Smooth muscle cell (in vitro differentiated cells): ENCODE results near the gene DCAF8L1. TPM values are rescaled to one million over a fixed set of nuclear protein-coding genes. Genes with fewer than 3 reads are reported as not detected.
"Not testable (repeated sequence)": the region's sequence is repeated elsewhere in the genome, so short reads cannot be mapped to it uniquely, and the experiment has no call there.

Experiments used
- DNase-seq: peaks from one replicate; lab custom pipeline; 2025; ENCODE audit not compliant: unreplicated experiment; lab: John Stamatoyannopoulos, UW
- H2AFZ ChIP-seq: fragments of 200-600 bp; sonication (generic); 2 replicates; pipeline ENCODE4 v1.6.0; 2016; ENCODE audit warnings: antibody characterized with exemption, low read depth, mild to moderate bottlenecking
- H3F3A ChIP-seq: fragments of 200-600 bp; sonication (generic); 2 replicates; pipeline ENCODE4 v1.6.0; 2017; ENCODE audit warnings: antibody characterized with exemption, low read depth
- H3K27ac ChIP-seq: fragments of 200-600 bp; sonication (generic); 2 replicates; pipeline ENCODE4 v1.5.1; 2016; ENCODE audit warnings: low read depth, mild to moderate bottlenecking
- H3K27me3 ChIP-seq: fragments of 200-600 bp; sonication (generic); 2 replicates; pipeline ENCODE4 v1.6.1; 2016; ENCODE audit warnings: low read depth, mild to moderate bottlenecking
- H3K36me3 ChIP-seq: fragments of 200-600 bp; sonication (generic); 2 replicates; pipeline ENCODE4 v1.5.1; 2016; ENCODE audit warnings: low read depth
- H3K4me1 ChIP-seq: fragments of 200-600 bp; sonication (generic); 2 replicates; pipeline ENCODE4 v1.5.1; 2016; ENCODE audit warnings: low read depth
- H3K4me2 ChIP-seq: fragments of 200-600 bp; sonication (generic); 2 replicates; pipeline ENCODE4 v1.6.0; 2016; ENCODE audit warnings: mild to moderate bottlenecking
- H3K4me3 ChIP-seq: fragments of 200-600 bp; sonication (generic); 2 replicates; pipeline ENCODE4 v1.5.1; 2016; ENCODE audit warnings: mild to moderate bottlenecking
- H3K79me2 ChIP-seq: fragments of 200-600 bp; sonication (generic); 2 replicates; pipeline ENCODE4 v1.6.0; 2016; ENCODE audit warnings: low read depth, mild to moderate bottlenecking
- H3K9ac ChIP-seq: fragments of 200-600 bp; sonication (generic); 2 replicates; pipeline ENCODE4 v1.6.0; 2016; ENCODE audit warnings: low read depth
- H3K9me3 ChIP-seq: fragments of 200-600 bp; sonication (generic); replicated peaks from 2 replicates; pipeline ENCODE4 v1.5.1; 2016; ENCODE audit warnings: low read depth
- H4K20me1 ChIP-seq: fragments of 200-600 bp; sonication (generic); 2 replicates; pipeline ENCODE4 v1.6.0; 2016; ENCODE audit warnings: low read depth
- WGBS: methylation state at CpG from one replicate; pipeline ENCODE4 v1.1.7; 2016; ENCODE audit warnings: low lambda C conversion rate; 5-methylcytosine and 5-hydroxymethylcytosine counted together
- polyA plus RNA-seq: library from polyadenylated mRNA; unstranded; fragments of >200 nt; fragmentation: Nextera tagmentation; extraction: Ambion mirVana; gene quantifications from 2 replicates; pipeline ENCODE4 v1.2.1, GENCODE V29; 2016
- total RNA-seq: library from RNA; depleted of rRNA; stranded (reverse); fragments of >200 nt; gene quantifications from 2 replicates; pipeline ENCODE4 v1.2.3, GENCODE V29; 2014
- TF ChIP-seq, protein P1 (sequence below): fragments of 200-600 bp; sonication (generic); IDR thresholded peaks from 2 replicates; pipeline ENCODE4 v1.5.1; 2017; ENCODE audit warnings: borderline replicate concordance, mild to moderate bottlenecking, antibody characterized with exemption; ENCODE audit not compliant: insufficient read depth, poor library complexity, severe bottlenecking

Gene DCAF8L1
- total and polyA plus RNA-seq, 2 experiments from 2014 or later = not detected

DNA sequence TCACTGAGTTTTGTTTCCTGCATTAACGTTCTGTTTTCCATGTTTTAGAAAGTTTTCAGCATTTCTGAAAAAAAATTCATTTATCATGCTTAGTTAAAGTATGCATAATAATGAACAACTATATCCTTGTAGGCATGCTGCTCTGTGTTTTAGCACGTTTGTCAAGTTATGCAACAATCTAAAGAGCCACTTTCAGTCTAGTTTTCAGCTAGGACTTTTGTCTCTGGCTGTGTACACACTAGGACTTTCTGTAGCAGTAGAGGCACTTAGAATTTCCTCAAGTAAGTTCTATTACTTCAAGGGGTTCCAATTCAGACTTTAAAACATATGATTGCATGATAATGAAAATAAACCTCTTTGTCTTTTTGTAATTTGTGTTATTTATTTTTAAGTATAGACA lies 12.4 kb downstream of the DCAF8L1 start:
- DNase-seq = no peak
- no peaks in the 10 kb centered on the region for H3F3A ChIP-seq
- no peaks in the 10 kb centered on the region for H3K27me3 ChIP-seq
- H3K4me1 ChIP-seq = no peaks in the 10 kb centered on the region
- WGBS = 48% methylated on average over 2 of the region's 2 CpGs
- no peaks in the 10 kb centered on the region for H3K79me2 ChIP-seq
- H3K4me3 ChIP-seq = no peak overlapping the region
- H3K27ac ChIP-seq = no peak overlapping the region
- H3K36me3 ChIP-seq = no peaks in the 10 kb centered on the region
- no peak overlapping the region for H3K4me2 ChIP-seq
- no peaks in the 10 kb centered on the region for H4K20me1 ChIP-seq
- TF ChIP-seq, protein P1, sequence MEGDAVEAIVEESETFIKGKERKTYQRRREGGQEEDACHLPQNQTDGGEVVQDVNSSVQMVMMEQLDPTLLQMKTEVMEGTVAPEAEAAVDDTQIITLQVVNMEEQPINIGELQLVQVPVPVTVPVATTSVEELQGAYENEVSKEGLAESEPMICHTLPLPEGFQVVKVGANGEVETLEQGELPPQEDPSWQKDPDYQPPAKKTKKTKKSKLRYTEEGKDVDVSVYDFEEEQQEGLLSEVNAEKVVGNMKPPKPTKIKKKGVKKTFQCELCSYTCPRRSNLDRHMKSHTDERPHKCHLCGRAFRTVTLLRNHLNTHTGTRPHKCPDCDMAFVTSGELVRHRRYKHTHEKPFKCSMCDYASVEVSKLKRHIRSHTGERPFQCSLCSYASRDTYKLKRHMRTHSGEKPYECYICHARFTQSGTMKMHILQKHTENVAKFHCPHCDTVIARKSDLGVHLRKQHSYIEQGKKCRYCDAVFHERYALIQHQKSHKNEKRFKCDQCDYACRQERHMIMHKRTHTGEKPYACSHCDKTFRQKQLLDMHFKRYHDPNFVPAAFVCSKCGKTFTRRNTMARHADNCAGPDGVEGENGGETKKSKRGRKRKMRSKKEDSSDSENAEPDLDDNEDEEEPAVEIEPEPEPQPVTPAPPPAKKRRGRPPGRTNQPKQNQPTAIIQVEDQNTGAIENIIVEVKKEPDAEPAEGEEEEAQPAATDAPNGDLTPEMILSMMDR = no peak
- no peak overlapping the region for H3K9ac ChIP-seq
- no peak overlapping the region for H2AFZ ChIP-seq
- H3K9me3 ChIP-seq = no peaks in the 10 kb centered on the region

DNA sequence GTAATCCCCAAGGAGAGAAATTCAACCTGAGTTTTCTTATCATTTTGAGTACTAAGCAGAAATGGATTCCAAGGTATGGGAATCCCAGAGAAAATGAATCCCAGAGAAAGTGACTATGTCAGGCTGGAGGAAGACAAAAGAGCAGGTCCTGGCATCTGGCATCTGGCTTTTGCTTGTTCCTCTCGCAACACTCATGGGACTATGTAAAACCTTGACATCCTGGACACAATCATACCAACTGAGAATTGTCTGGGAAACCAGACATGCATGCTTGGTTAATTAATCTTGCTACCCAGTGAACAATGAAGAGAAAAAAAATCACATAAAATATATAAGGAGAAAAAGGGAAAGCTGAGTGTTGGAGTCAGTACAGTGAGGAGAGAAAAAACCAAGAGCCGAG lies 12.9 kb downstream of the DCAF8L1 start:
- no peaks in the 10 kb centered on the region for H4K20me1 ChIP-seq
- 69% methylated on average over 2 of the region's 2 CpGs for WGBS
- TF ChIP-seq, protein P1 = no peak
- no peak overlapping the region for H2AFZ ChIP-seq
- no peaks in the 10 kb centered on the region for H3K9me3 ChIP-seq
- no peaks in the 10 kb centered on the region for H3K36me3 ChIP-seq
- H3K4me1 ChIP-seq = no peaks in the 10 kb centered on the region
- no peak overlapping the region for H3K9ac ChIP-seq
- no peak for DNase-seq
- no peaks in the 10 kb centered on the region for H3K27me3 ChIP-seq
- no peak overlapping the region for H3K27ac ChIP-seq
- H3F3A ChIP-seq = no peaks in the 10 kb centered on the region
- no peak overlapping the region for H3K4me2 ChIP-seq
- H3K4me3 ChIP-seq = no peak overlapping the region
- no peaks in the 10 kb centered on the region for H3K79me2 ChIP-seq

DNA sequence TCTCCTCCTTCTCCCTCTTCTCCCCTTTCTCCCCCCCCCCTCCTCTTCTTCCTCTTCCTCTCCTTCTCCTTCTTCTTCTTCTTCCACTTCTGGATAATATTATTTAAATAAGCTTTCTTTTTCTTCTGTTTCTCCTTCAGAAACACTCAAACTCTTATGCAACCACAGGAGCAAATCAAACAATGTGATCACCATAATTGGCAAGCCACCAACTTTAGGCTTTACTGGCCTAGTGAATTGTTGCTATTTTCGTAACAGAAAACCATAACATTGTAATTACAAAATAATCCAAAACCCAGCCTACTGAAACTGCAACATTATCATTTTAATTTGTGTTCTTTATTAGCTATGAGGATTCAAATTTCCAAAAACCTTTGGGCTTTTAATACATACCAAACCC lies 14.3 kb downstream of the DCAF8L1 start:
- H3K9ac ChIP-seq = no peak overlapping the region
- no peak overlapping the region for H3K27ac ChIP-seq
- no peaks in the 10 kb centered on the region for H3K9me3 ChIP-seq
- no peak overlapping the region for H2AFZ ChIP-seq
- WGBS = 56% methylated on average over 1 of the region's 1 CpG
- H4K20me1 ChIP-seq = no peaks in the 10 kb centered on the region
- H3K79me2 ChIP-seq = no peaks in the 10 kb centered on the region
- no peak overlapping the region for H3K4me2 ChIP-seq
- DNase-seq = no peak
- H3K36me3 ChIP-seq = no peaks in the 10 kb centered on the region
- TF ChIP-seq, protein P1 = no peak
- H3K4me3 ChIP-seq = no peak overlapping the region
- no peaks in the 10 kb centered on the region for H3K27me3 ChIP-seq
- no peaks in the 10 kb centered on the region for H3F3A ChIP-seq
- no peaks in the 10 kb centered on the region for H3K4me1 ChIP-seq

DNA sequence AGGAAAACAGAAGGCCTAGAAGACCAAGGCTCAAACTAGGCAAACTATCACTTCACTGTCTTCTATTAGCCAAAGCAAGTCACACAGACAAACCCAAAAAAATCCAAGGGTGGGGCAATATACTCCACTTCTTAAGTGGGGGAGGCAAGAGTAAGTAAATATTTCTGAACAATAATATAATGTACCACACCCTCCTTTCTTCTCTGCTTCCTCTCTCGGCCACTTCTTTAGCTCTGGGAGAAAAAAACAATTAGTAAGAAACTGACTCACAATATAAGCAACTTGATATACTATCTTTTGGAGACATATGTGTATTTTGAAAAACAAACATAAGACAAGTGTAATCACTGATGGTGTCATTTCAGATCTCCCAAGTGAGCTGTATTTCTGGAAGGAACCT lies 14.8 kb downstream of the DCAF8L1 start:
- Histone ChIP-seq H2AFZ (no peak overlapping the region), H3K9me3 (no peaks in the 10 kb centered on the region), H3K27me3 (no peaks in the 10 kb centered on the region), H3K27ac (no peak overlapping the region), H3K36me3 (no peaks in the 10 kb centered on the region), H3K4me2 (no peak overlapping the region), H4K20me1 (no peaks in the 10 kb centered on the region), H3K79me2 (no peaks in the 10 kb centered on the region), H3K9ac (no peak overlapping the region), H3F3A (no peaks in the 10 kb centered on the region), H3K4me3 (no peak overlapping the region), H3K4me1 (no peaks in the 10 kb centered on the region)
- WGBS = 82% methylated on average over 1 of the region's 1 CpG
- no peak for DNase-seq
- TF ChIP-seq, protein P1 = no peak

DNA sequence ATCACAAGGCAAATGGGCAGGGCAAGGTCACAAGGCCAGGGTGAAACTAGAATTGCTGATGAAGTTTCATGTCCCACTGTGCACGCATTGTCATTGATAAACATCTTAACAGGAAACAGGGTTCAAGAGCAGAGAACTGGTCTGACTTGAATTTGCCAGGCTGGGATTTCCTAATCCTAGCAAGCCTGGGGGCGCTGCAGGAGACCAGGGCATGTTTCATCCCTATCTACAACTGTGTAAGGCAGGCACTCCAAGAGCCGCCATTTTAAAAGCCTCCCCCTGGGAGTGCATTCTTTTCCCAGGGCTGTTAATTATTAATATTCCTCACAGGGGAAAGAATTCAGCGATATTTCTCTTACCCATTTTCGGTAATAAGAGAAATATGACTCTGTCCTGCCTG lies 15.9 kb downstream of the DCAF8L1 start:
- 84% methylated on average over 5 of the region's 5 CpGs for WGBS
- not testable (repeated sequence) for H2AFZ ChIP-seq, H3K9ac ChIP-seq, H3K4me1 ChIP-seq, H3K27me3 ChIP-seq, H3K36me3 ChIP-seq, H3K27ac ChIP-seq, H3F3A ChIP-seq, DNase-seq, H3K9me3 ChIP-seq, H4K20me1 ChIP-seq, H3K4me3 ChIP-seq, H3K4me2 ChIP-seq, H3K79me2 ChIP-seq
